A549 (cell line): ENCODE results near the gene PTPRK. TPM values are rescaled to one million over a fixed set of nuclear protein-coding genes. Genes with fewer than 3 reads are reported as not detected.

ENCODE experiments used
- ATAC-seq, 2 experiments: fragments of 200-7000 bp in 1 of 2; fragments of >200 bp in 1 of 2; cut with Nextera tagmentation in 1 of 2; cut with Tn5 transposase in 1 of 2; 3 replicates each; pipeline versions ENCODE4 v1.8.0 to v1.9.1; 2018 to 2020; ENCODE audit warnings: mild to moderate bottlenecking in 1 of 2, moderate library complexity in 1 of 2
- CTCF ChIA-PET: fragments of 300-600 bp; sonication (Branson Sonifier 250); formaldehyde crosslinking; extraction: SDS; loops from one replicate; lab custom pipeline; 2021; ENCODE audit warnings: antibody characterized with exemption, inconsistent platforms; lab: Yijun Ruan, JAX
- POLR2A ChIA-PET: fragments of 350-600 bp; formaldehyde crosslinking; extraction: SDS; loops from one replicate; lab custom pipeline; 2021; ENCODE audit warnings: antibody characterized with exemption, inconsistent platforms; lab: Yijun Ruan, JAX
- DNase-seq, 2 experiments: peaks; one replicate each; pipeline versions ENCODE4 v3.0.0 to v3.0.0-alpha.2; 2011 to 2016; ENCODE audit warnings: low read depth in 1 of 2, low spot score in 1 of 2
- FAIRE-seq: peaks from 2 replicates; lab custom pipeline; 2011; peaks lifted over from hg19 to GRCh38; lab: Jason Lieb, UNC
- H3K27ac ChIP-seq, 2 experiments: fragments of >200 bp; sonication (Bioruptor Twin); formaldehyde crosslinking; 3 replicates each; pipeline ENCODE4 v1.5.1; 2016 to 2017
- H3K4me1 ChIP-seq: fragments of >200 bp; sonication (Bioruptor Twin); formaldehyde crosslinking; 3 replicates; pipeline ENCODE4 v1.6.1; 2016
- H3K4me2 ChIP-seq: fragments of >200 bp; sonication (Bioruptor Twin); formaldehyde crosslinking; 3 replicates; pipeline ENCODE4 v1.6.1; 2016
- H3K4me3 ChIP-seq: fragments of >200 bp; sonication (Bioruptor Twin); formaldehyde crosslinking; 3 replicates; pipeline ENCODE4 v1.5.1; 2016
- H3K9me3 ChIP-seq: fragments of >200 bp; sonication (Bioruptor Twin); formaldehyde crosslinking; 3 replicates; pipeline ENCODE4 v1.6.1; 2016
- CBX2 ChIP-seq: fragments of 200-600 bp; sonication (generic); IDR thresholded peaks from 2 replicates; pipeline ENCODE4 v1.6.1; 2016; ENCODE audit warnings: low read depth, mild to moderate bottlenecking, borderline replicate concordance
- EHMT2 ChIP-seq: fragments of 200-600 bp; sonication (generic); IDR thresholded peaks from 2 replicates; pipeline ENCODE4 v1.6.1; 2016; ENCODE audit warnings: antibody characterized with exemption, low read depth, mild to moderate bottlenecking, moderate library complexity
- EP300 ChIP-seq, 2 experiments: fragments of >200 bp; sonication (Bioruptor Twin); formaldehyde crosslinking; IDR thresholded peaks; 2 replicates in 1 of 2; 3 replicates in 1 of 2; pipeline ENCODE4 v1.6.1; 2016 to 2017
- FOSB ChIP-seq: fragments of 250-450 bp; sonication (Bioruptor Pico); IDR thresholded peaks from 2 replicates; pipeline ENCODE4 v1.5.0; 2020; ENCODE audit warnings: mild to moderate bottlenecking, moderate library complexity
- FOSL2 ChIP-seq, 2 experiments: fragments of 450-650 bp in 1 of 2; fragments of >200 bp in 1 of 2; sonication (Bioruptor Twin) in 1 of 2; formaldehyde crosslinking; IDR thresholded peaks; 2 replicates each; pipeline versions ENCODE4 v1.5.0 to v1.6.1; 2016 to 2020; ENCODE audit warnings: mild to moderate bottlenecking in 1 of 2, moderate library complexity in 1 of 2
- HEYL ChIP-seq: fragments of 250-450 bp; sonication (Bioruptor Pico); IDR thresholded peaks from 2 replicates; pipeline ENCODE4 v1.8.0; 2021; ENCODE audit warnings: mild to moderate bottlenecking, moderate library complexity
- HOXB13 ChIP-seq: fragments of 250-450 bp; sonication (Bioruptor Pico); IDR thresholded peaks from 2 replicates; pipeline ENCODE4 v1.5.0; 2020; ENCODE audit warnings: low read depth, mild to moderate bottlenecking, moderate library complexity
- HOXB5 ChIP-seq: fragments of 250-450 bp; sonication (Bioruptor Pico); IDR thresholded peaks from 2 replicates; pipeline ENCODE4 v1.5.0; 2020; ENCODE audit warnings: mild to moderate bottlenecking, moderate library complexity
- KDM1A ChIP-seq: fragments of 200-600 bp; sonication (generic); IDR thresholded peaks from 2 replicates; pipeline ENCODE4 v1.6.1; 2016; ENCODE audit warnings: low read depth, mild to moderate bottlenecking
- MAFK ChIP-seq: fragments of 450-650 bp; IDR thresholded peaks from 2 replicates; pipeline ENCODE4 v1.6.1; 2014; ENCODE audit not compliant: partially characterized antibody
- NFE2L2 ChIP-seq: fragments of 150-350 bp; conservative IDR thresholded peaks from 2 replicates; pipeline ENCODE4 v1.6.1; 2014; ENCODE audit warnings: low read length
- NPAS2 ChIP-seq: fragments of 250-450 bp; sonication (Bioruptor Pico); IDR thresholded peaks from 2 replicates; pipeline ENCODE4 v1.8.0; 2022; ENCODE audit warnings: mild to moderate bottlenecking, moderate library complexity, borderline replicate concordance
- NR3C1 ChIP-seq: fragments of >200 bp; sonication (Bioruptor Twin); formaldehyde crosslinking; IDR thresholded peaks from 3 replicates; pipeline ENCODE4 v1.6.1; 2017
- PHF8 ChIP-seq: fragments of 200-600 bp; sonication (generic); IDR thresholded peaks from 2 replicates; pipeline ENCODE4 v1.6.1; 2016; ENCODE audit warnings: low read depth, mild to moderate bottlenecking, antibody characterized with exemption, moderate library complexity, borderline replicate concordance
- RARB ChIP-seq: fragments of 250-450 bp; sonication (Bioruptor Pico); IDR thresholded peaks from 2 replicates; pipeline ENCODE4 v1.8.0; 2021; ENCODE audit warnings: mild to moderate bottlenecking, moderate library complexity
- SMC3 ChIP-seq: fragments of >200 bp; sonication (Bioruptor Twin); formaldehyde crosslinking; IDR thresholded peaks from 3 replicates; pipeline ENCODE4 v1.6.1; 2018; ENCODE audit warnings: inconsistent platforms
- SREBF2 ChIP-seq: fragments of 450-650 bp; IDR thresholded peaks from 2 replicates; pipeline ENCODE4 v1.6.1; 2014; ENCODE audit warnings: mild to moderate bottlenecking, moderate library complexity
- TFCP2L1 ChIP-seq: fragments of 250-450 bp; sonication (Bioruptor Pico); IDR thresholded peaks from 2 replicates; pipeline ENCODE4 v1.5.0; 2021; ENCODE audit warnings: mild to moderate bottlenecking
- ZFP36 ChIP-seq: fragments of 450-650 bp; IDR thresholded peaks from 2 replicates; pipeline ENCODE4 v1.6.1; 2014; ENCODE audit warnings: borderline replicate concordance; ENCODE audit not compliant: partially characterized antibody
- WGBS: methylation state at CpG from one replicate; pipeline ENCODE4 v1.1.6; 2017; ENCODE audit errors: missing lambda C conversion rate; 5-methylcytosine and 5-hydroxymethylcytosine counted together
- polyA plus RNA-seq, 4 experiments: library from polyadenylated mRNA; depleted of rRNA in 3 of 4; stranded (reverse); fragments of >200 nt; fragmentation: RNase III in 1 of 4; extraction: RNeasy Plus Mini Kit Qiagen cat#74134 plus additional on column Dnase treatment in 1 of 4; gene quantifications; 2 replicates in 3 of 4; 3 replicates in 1 of 4; pipeline ENCODE4 v1.2.3, GENCODE V29; 2011 to 2017
- TF ChIP-seq, protein P1 (sequence below): fragments of >200 bp; sonication (Bioruptor Twin); formaldehyde crosslinking; IDR thresholded peaks from 3 replicates; pipeline ENCODE4 v1.5.1; 2016
- TF ChIP-seq, protein P2 (sequence below): fragments of 250-450 bp; sonication (Bioruptor Pico); IDR thresholded peaks from 2 replicates; pipeline ENCODE4 v1.5.0; 2021; ENCODE audit warnings: mild to moderate bottlenecking, moderate library complexity, borderline replicate concordance
- TF ChIP-seq, protein P3 (sequence below): fragments of 250-450 bp; sonication (Bioruptor Pico); IDR thresholded peaks from 2 replicates; pipeline ENCODE4 v1.5.0; 2020; ENCODE audit warnings: low read depth, mild to moderate bottlenecking, moderate library complexity
- TF ChIP-seq, protein P4 (sequence below): fragments of 150-350 bp; IDR thresholded peaks from 2 replicates; pipeline ENCODE4 v1.6.1; 2014; ENCODE audit warnings: low read depth, mild to moderate bottlenecking, low read length

PTPRK gene
- polyA plus RNA-seq, 2 of the 4 experiments (the other 2 are of a cell fraction), result 14.4 to 16.1 TPM

DNA sequence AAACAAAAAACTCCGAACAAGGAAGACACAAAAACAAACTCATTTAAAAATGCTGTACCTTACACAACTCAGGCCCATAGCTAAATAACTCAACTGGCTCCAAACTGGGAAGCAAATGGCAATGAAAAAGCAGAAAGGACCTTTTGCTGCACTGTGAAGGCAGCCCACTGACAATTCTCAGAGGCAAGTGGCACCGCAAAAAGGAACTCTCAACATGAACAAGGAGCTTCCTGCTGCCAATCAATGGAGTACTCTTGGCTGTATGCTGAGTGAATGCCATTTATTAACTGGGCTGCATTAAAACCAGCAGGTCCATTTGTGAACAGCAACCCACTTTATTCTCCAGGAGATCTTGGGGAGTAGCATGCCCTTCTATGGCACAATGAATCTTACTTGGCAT, 209.9 kb downstream of the PTPRK start:
- ATAC-seq, result no peak
- no peak overlapping the region for H3K4me2 ChIP-seq
- FAIRE-seq, result no peak
- no peak for DNase-seq
- 98% methylated on average over 2 of the region's 2 CpGs for WGBS
- H3K4me1 ChIP-seq, result no peaks in the 10 kb centered on the region
- no peaks in the 10 kb centered on the region for H3K9me3 ChIP-seq
- no peak overlapping the region for H3K4me3 ChIP-seq
- POLR2A ChIA-PET, result no interaction called here
- H3K27ac ChIP-seq, result no peak overlapping the region
- TF ChIP-seq TFCP2L1 (CRISPR knock-in tag) (no peak), PHF8 (no peak), HOXB5 (no peak), HEYL (no peak), EHMT2 (no peak), CBX2 (no peak), SMC3 (no peak)
- TF ChIP-seq, protein P1, sequence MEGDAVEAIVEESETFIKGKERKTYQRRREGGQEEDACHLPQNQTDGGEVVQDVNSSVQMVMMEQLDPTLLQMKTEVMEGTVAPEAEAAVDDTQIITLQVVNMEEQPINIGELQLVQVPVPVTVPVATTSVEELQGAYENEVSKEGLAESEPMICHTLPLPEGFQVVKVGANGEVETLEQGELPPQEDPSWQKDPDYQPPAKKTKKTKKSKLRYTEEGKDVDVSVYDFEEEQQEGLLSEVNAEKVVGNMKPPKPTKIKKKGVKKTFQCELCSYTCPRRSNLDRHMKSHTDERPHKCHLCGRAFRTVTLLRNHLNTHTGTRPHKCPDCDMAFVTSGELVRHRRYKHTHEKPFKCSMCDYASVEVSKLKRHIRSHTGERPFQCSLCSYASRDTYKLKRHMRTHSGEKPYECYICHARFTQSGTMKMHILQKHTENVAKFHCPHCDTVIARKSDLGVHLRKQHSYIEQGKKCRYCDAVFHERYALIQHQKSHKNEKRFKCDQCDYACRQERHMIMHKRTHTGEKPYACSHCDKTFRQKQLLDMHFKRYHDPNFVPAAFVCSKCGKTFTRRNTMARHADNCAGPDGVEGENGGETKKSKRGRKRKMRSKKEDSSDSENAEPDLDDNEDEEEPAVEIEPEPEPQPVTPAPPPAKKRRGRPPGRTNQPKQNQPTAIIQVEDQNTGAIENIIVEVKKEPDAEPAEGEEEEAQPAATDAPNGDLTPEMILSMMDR, result no peak
- TF ChIP-seq, protein P2, sequence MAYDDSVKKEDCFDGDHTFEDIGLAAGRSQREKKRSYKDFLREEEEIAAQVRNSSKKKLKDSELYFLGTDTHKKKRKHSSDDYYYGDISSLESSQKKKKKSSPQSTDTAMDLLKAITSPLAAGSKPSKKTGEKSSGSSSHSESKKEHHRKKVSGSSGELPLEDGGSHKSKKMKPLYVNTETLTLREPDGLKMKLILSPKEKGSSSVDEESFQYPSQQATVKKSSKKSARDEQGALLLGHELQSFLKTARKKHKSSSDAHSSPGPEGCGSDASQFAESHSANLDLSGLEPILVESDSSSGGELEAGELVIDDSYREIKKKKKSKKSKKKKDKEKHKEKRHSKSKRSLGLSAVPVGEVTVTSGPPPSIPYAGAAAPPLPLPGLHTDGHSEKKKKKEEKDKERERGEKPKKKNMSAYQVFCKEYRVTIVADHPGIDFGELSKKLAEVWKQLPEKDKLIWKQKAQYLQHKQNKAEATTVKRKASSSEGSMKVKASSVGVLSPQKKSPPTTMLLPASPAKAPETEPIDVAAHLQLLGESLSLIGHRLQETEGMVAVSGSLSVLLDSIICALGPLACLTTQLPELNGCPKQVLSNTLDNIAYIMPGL, result no peak
- CTCF ChIA-PET, result interaction anchor here (0.6 kb wide), 1 partner anchor 65 kb away, joined by 3 read pairs; no protein-coding TSS in a partner anchor

DNA sequence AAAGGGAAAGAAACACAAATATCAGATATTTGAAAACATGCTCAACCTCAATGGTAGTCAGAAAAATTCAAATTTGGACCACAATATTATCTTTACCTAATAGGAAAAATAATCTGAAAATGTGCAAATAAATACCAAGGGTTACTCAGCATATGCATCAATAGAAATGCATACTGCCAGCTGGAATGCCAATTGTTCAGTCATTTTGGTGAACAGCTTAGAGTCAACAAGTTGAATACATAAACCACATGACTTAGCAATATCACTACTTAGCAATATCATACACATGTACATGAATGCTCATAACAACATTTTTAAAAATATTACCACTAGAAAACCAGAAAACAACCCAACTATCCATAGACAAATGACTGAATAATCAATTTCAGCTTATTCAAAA, 212.7 kb downstream of the PTPRK start:
- CTCF ChIA-PET, result no interaction called here
- peak; percentile 16 for TF ChIP-seq MAFK
- TF ChIP-seq ZFP36, result no peak
- TF ChIP-seq, protein P3, sequence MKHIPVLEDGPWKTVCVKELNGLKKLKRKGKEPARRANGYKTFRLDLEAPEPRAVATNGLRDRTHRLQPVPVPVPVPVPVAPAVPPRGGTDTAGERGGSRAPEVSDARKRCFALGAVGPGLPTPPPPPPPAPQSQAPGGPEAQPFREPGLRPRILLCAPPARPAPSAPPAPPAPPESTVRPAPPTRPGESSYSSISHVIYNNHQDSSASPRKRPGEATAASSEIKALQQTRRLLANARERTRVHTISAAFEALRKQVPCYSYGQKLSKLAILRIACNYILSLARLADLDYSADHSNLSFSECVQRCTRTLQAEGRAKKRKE (CRISPR knock-in tag), result no peak

DNA sequence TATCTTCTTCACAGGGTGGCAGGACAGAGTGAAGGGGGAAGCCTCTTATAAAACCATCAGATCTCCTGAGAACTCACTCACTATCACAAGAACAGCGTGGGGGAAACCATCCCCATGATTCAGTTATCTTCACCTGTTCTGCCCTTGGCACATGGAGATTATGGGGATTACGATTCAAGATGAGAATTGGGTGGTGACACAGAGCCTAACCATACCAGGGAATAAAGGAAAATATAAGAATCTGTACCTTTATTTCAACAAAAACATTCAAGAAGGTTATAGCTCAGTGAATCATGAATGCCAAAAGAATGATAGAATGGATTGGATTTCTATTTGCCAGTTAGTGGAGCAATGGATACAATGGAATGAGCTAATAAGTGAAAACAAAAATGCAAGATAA, 214.4 kb downstream of the PTPRK start:
- ATAC-seq, result no peak
- 92% methylated on average over 2 of the region's 2 CpGs for WGBS
- DNase-seq, result no peak
- no peak overlapping the region for H3K27ac ChIP-seq
- no peak overlapping the region for H3K4me3 ChIP-seq
- no peak overlapping the region for H3K4me2 ChIP-seq
- ChIA-PET POLR2A (no interaction called here), CTCF (interaction anchor here (0.6 to 0.9 kb wide), 2 partner anchors 30 to 214 kb away, joined by 3 read pairs; partner anchors contain the start of gene PTPRK)
- no peaks in the 10 kb centered on the region for H3K4me1 ChIP-seq
- FAIRE-seq, result no peak
- H3K9me3 ChIP-seq, result no peaks in the 10 kb centered on the region
- TF ChIP-seq RARB (CRISPR knock-in tag) (no peak), NR3C1 (no peak), HOXB13 (CRISPR knock-in tag) (no peak)

More for the DNA sequence above, 212.7 kb downstream of the PTPRK start:
- Histone ChIP-seq H3K4me3 (no peak overlapping the region), H3K4me2 (no peak overlapping the region), H3K4me1 (no peaks in the 10 kb centered on the region), H3K9me3 (no peaks in the 10 kb centered on the region), H3K27ac (no peak overlapping the region)
- ATAC-seq (no peak), FAIRE-seq (no peak), DNase-seq (no peak)
- POLR2A ChIA-PET, result no interaction called here

DNA sequence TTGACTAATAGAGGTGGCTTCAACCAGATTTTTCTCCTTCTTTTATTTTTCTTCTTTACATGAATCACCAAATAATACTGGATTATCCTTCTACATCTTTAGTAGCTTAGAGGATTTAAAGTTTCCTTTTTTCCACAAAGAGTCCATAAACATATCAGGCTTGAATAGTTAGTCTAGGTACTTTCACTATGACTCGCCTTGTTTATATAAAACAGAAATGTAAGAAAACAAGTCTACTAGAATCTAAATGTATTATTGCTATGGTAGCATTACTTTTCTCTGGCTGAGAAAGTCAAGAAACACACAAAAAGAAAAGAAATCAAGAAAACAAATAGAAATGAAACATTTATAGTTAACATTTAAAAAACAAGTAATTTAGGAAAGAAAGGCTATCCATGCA, 215.2 kb downstream of the PTPRK start:
- H3K9me3 ChIP-seq, result no peaks in the 10 kb centered on the region
- no peak overlapping the region for H3K27ac ChIP-seq
- FAIRE-seq (no peak), DNase-seq (no peak), ATAC-seq (no peak)
- no peak overlapping the region for H3K4me3 ChIP-seq
- ChIA-PET POLR2A (no interaction called here), CTCF (interaction anchor here (0.6 kb wide), 1 partner anchor 30 kb away, joined by 3 read pairs; no protein-coding TSS in a partner anchor)
- no peak overlapping the region for H3K4me2 ChIP-seq
- H3K4me1 ChIP-seq, result no peaks in the 10 kb centered on the region
- WGBS, result 79% methylated on average over 1 of the region's 1 CpG
- TF ChIP-seq RARB (CRISPR knock-in tag), result no peak
- TF ChIP-seq FOSB (CRISPR knock-in tag), result no peak
- no peak for TF ChIP-seq NFE2L2
- no peak for TF ChIP-seq CBX2
- no peak for TF ChIP-seq KDM1A
- no peak for TF ChIP-seq EP300 (IDR thresholded peaks at IDR 0.05)
- no peak for TF ChIP-seq EHMT2
- TF ChIP-seq SREBF2, result no peak
- TF ChIP-seq NPAS2, result no peak
- TF ChIP-seq FOSL2 (IDR thresholded peaks at IDR 0.05), result no peak
- no peak for TF ChIP-seq FOSL2 (CRISPR knock-in tag; IDR thresholded peaks at IDR 0.05)
- TF ChIP-seq, protein P1, result no peak
- TF ChIP-seq HOXB5, result no peak
- TF ChIP-seq, protein P4, sequence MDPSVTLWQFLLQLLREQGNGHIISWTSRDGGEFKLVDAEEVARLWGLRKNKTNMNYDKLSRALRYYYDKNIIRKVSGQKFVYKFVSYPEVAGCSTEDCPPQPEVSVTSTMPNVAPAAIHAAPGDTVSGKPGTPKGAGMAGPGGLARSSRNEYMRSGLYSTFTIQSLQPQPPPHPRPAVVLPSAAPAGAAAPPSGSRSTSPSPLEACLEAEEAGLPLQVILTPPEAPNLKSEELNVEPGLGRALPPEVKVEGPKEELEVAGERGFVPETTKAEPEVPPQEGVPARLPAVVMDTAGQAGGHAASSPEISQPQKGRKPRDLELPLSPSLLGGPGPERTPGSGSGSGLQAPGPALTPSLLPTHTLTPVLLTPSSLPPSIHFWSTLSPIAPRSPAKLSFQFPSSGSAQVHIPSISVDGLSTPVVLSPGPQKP, result no peak
